Right cardiac atrium (tissue), 5 donors: ENCODE data around the gene EHMT1. TPM values are rescaled to one million over a fixed set of nuclear protein-coding genes. Genes with fewer than 3 reads are reported as not detected.
A peak's percentile ranks its signal among the peaks of the same experiment; 100 is the strongest.

ENCODE experiments used
- ATAC-seq, 2 donors: fragments of 200-7000 bp; cut with Tn5 transposase; one replicate each; pipeline versions ENCODE4 v1.8.0 to v1.9.1; 2020; ENCODE audit warnings: moderate library complexity in 2 of 2, mild to moderate bottlenecking in 1 of 2
- DNase-seq, 3 donors: peaks; one replicate each; pipeline ENCODE4 v3.0.0-alpha.2; 2020
- H3K27ac ChIP-seq: one replicate; pipeline ENCODE4 v1.5.1; 2013; ENCODE audit warnings: mild to moderate bottlenecking, low read length, control low read depth, moderate library complexity
- H3K27me3 ChIP-seq: one replicate; pipeline ENCODE4 v1.6.1; 2013; ENCODE audit not compliant: control insufficient read depth, insufficient read depth
- H3K4me1 ChIP-seq: one replicate; pipeline ENCODE4 v1.6.1; 2013; ENCODE audit warnings: low read length; ENCODE audit not compliant: control insufficient read depth, insufficient read depth
- H3K4me3 ChIP-seq: one replicate; pipeline ENCODE4 v1.5.1; 2013; ENCODE audit warnings: low read length, control low read depth
- H3K9me3 ChIP-seq: one replicate; pipeline ENCODE4 v1.6.1; 2013; ENCODE audit warnings: low read length; ENCODE audit not compliant: control insufficient read depth
- whole genome bisulfite sequencing: extraction: QIAGEN DNeasy Blood & Tissue Kit; methylation state at CpG from one replicate; pipeline ENCODE4 v1.1.7; 2013; 5-methylcytosine and 5-hydroxymethylcytosine counted together
- intact Hi-C, 4 donors: fragments of 100-400 bp; cut with DNase I; formaldehyde crosslinking; loops; one replicate each; pipeline versions ENCODE4 v1.11.0 to v1.14.0; 2022 to 2023
- polyA plus RNA-seq: library from polyadenylated mRNA; stranded (reverse); fragments of 200-250 nt; gene quantifications from one replicate; pipeline ENCODE4 v1.2.3, GENCODE V29; 2013
- total RNA-seq, 4 donors: library from RNA; stranded (reverse); fragmentation: NEBNext Ultra II Directional; extraction: Animal tissue kit (Norgen Biotek cat#: 25700); gene quantifications; one replicate each; pipeline ENCODE4 v1.2.1, GENCODE V29; 2021
- donor health status: healthy with polysubstance abuse.
- donor health status: DM: no; HTN: yes; CAD: no.
- donor health status: DM: no; HTN: no; CAD: no.
- donor health status: DM: no; HTN: yes; CAD: no; lungs with severe emphysema.
- donor health status: DM: yes; HTN: yes; CAD: no.

EHMT1 gene
- total and polyA plus RNA-seq, 5 donors = 23.3 to 38.6 (median 36.0) TPM

GRCh38 chr9:137815256-137816255, 196.8 kb downstream of the EHMT1 start:
- Histone ChIP-seq H3K4me3 (no peak overlapping the region), H3K9me3 (no peaks in the 10 kb centered on the region), H3K27ac (no peak overlapping the region), H3K27me3 (no peaks in the 10 kb centered on the region), H3K4me1 (no peaks in the 10 kb centered on the region)
- intact Hi-C loops = no loop called here
- peak in 1 of 3 donors; percentile 15 for DNase-seq
- 96% methylated on average over 30 of the region's 30 CpGs for WGBS
- peak in 1 of 2 donors; percentile 11 for ATAC-seq

- ATAC-seq = peak in 1 of 2 donors; percentile 20
- intact Hi-C loops = no loop called here
- DNase-seq = no peak
These were observed 197.9 kb downstream of the EHMT1 start for GRCh38 chr9:137816531-137817235.

GRCh38 chr9:137817236-137818200, 198.7 kb downstream of the EHMT1 start:
- H3K4me3 ChIP-seq = no peak overlapping the region
- H3K27me3 ChIP-seq = no peaks in the 10 kb centered on the region
- intact Hi-C loops = no loop called here
- DNase-seq = no peak
- ATAC-seq = no peak
- H3K27ac ChIP-seq = no peak overlapping the region
- H3K4me1 ChIP-seq = no peaks in the 10 kb centered on the region
- H3K9me3 ChIP-seq = no peaks in the 10 kb centered on the region
- WGBS = 98% methylated on average over 35 of the region's 35 CpGs

More at GRCh38 chr9:137816531-137817235, 197.9 kb downstream of the EHMT1 start:
- Histone ChIP-seq H3K27me3 (no peaks in the 10 kb centered on the region), H3K9me3 (no peaks in the 10 kb centered on the region), H3K4me1 (no peaks in the 10 kb centered on the region), H3K27ac (no peak overlapping the region), H3K4me3 (no peak overlapping the region)
- 96% methylated on average over 22 of the region's 22 CpGs for WGBS

- no peak for DNase-seq
- intact Hi-C loops = no loop called here
- no peaks in the 10 kb centered on the region for H3K4me1 ChIP-seq
- ATAC-seq = no peak
- 94% methylated on average over 13 of the region's 23 CpGs for WGBS
- no peak overlapping the region for H3K27ac ChIP-seq
- H3K9me3 ChIP-seq = no peaks in the 10 kb centered on the region
- no peaks in the 10 kb centered on the region for H3K27me3 ChIP-seq
- H3K4me3 ChIP-seq = no peak overlapping the region
These were observed 199.5 kb downstream of the EHMT1 start for GRCh38 chr9:137818286-137818685.

- H3K4me3 ChIP-seq = no peak overlapping the region
- H3K27me3 ChIP-seq = no peaks in the 10 kb centered on the region
- no peaks in the 10 kb centered on the region for H3K9me3 ChIP-seq
- 94% methylated on average over 11 of the region's 11 CpGs for WGBS
- intact Hi-C loops = no loop called here
- no peaks in the 10 kb centered on the region for H3K4me1 ChIP-seq
- DNase-seq (no peak), ATAC-seq (no peak)
- H3K27ac ChIP-seq = no peak overlapping the region
These were observed 201.5 kb downstream of the EHMT1 start for GRCh38 chr9:137820161-137820855.

- H3K4me1 ChIP-seq = no peaks in the 10 kb centered on the region
- WGBS = 96% methylated on average over 10 of the region's 10 CpGs
- intact Hi-C loops = no loop called here
- H3K4me3 ChIP-seq = no peak overlapping the region
- H3K27ac ChIP-seq = no peak overlapping the region
- no peaks in the 10 kb centered on the region for H3K27me3 ChIP-seq
- H3K9me3 ChIP-seq = no peaks in the 10 kb centered on the region
- no peak for DNase-seq
- ATAC-seq = no peak
These were observed 205.4 kb downstream of the EHMT1 start for GRCh38 chr9:137823986-137824771.

GRCh38 chr9:137825324-137825989, 206.7 kb downstream of the EHMT1 start:
- ATAC-seq (no peak), DNase-seq (no peak)
- intact Hi-C loops = no loop called here
- Histone ChIP-seq H3K4me3 (no peak overlapping the region), H3K9me3 (no peaks in the 10 kb centered on the region), H3K27ac (no peak overlapping the region), H3K27me3 (no peaks in the 10 kb centered on the region), H3K4me1 (no peaks in the 10 kb centered on the region)
- 92% methylated on average over 13 of the region's 13 CpGs for WGBS

- no peaks in the 10 kb centered on the region for H3K4me1 ChIP-seq
- DNase-seq = peak in 1 of 3 donors; percentile 49
- no peak for ATAC-seq
- no peak overlapping the region for H3K27ac ChIP-seq
- 97% methylated on average over 20 of the region's 20 CpGs for WGBS
- H3K27me3 ChIP-seq = no peaks in the 10 kb centered on the region
- intact Hi-C loops = no loop called here
- no peaks in the 10 kb centered on the region for H3K9me3 ChIP-seq
- H3K4me3 ChIP-seq = no peak overlapping the region
These were observed 209.2 kb downstream of the EHMT1 start for GRCh38 chr9:137827908-137828526.
